Vagina (tissue), 2 donors: Measurements from ENCODE around the gene ARHGAP44.

Experiments used
- POLR2A ChIP-seq, 2 donors: fragments of 450-650 bp; IDR thresholded peaks; one replicate each; pipeline ENCODE4 v1.6.1; 2017; ENCODE audit warnings: antibody characterized with exemption in 2 of 2, mild to moderate bottlenecking in 2 of 2, moderate library complexity in 2 of 2
- POLR2AphosphoS5 ChIP-seq, 2 donors: sonication (generic); formaldehyde crosslinking; IDR thresholded peaks; one replicate each; pipeline ENCODE4 v1.9.0; 2017; ENCODE audit warnings: antibody characterized with exemption in 2 of 2, mild to moderate bottlenecking in 2 of 2, low read depth in 1 of 2; ENCODE audit not compliant: insufficient read depth in 1 of 2
- TF ChIP-seq, protein P1 (sequence below), 3 experiments: fragments of 450-650 bp in 2 of 3; fragments of 200-600 bp in 1 of 3; sonication (generic) in 1 of 3; IDR thresholded peaks; one replicate each; pipeline ENCODE4 v1.5.1; 2017 to 2019; ENCODE audit warnings: antibody characterized with exemption in 3 of 3, mild to moderate bottlenecking in 2 of 3, moderate library complexity in 2 of 3

DNA sequence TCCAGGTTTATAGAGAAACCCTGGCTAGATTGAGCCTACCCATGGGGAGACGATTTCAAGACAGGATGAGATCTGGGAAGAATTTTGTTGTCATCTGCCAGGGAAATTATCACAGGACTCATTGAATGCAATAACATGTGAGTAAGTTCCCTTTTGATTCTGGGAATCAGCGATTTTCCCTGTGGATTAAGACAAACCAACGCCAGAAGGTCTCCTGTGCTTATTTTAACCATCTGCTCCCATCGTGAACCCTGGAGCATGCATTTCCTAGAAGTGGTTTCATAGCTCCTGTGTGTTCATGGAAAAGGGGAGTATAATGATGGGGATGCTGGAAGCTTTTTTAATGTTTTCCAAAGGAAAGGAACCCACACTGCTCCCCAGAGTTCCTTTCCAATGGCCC is 21.0 kb upstream of the ARHGAP44 start:
- TF ChIP-seq, protein P1, sequence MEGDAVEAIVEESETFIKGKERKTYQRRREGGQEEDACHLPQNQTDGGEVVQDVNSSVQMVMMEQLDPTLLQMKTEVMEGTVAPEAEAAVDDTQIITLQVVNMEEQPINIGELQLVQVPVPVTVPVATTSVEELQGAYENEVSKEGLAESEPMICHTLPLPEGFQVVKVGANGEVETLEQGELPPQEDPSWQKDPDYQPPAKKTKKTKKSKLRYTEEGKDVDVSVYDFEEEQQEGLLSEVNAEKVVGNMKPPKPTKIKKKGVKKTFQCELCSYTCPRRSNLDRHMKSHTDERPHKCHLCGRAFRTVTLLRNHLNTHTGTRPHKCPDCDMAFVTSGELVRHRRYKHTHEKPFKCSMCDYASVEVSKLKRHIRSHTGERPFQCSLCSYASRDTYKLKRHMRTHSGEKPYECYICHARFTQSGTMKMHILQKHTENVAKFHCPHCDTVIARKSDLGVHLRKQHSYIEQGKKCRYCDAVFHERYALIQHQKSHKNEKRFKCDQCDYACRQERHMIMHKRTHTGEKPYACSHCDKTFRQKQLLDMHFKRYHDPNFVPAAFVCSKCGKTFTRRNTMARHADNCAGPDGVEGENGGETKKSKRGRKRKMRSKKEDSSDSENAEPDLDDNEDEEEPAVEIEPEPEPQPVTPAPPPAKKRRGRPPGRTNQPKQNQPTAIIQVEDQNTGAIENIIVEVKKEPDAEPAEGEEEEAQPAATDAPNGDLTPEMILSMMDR (IDR thresholded peaks at IDR 0.05), result no peak
- TF ChIP-seq POLR2A (IDR thresholded peaks at IDR 0.05) (no peak), POLR2AphosphoS5 (IDR thresholded peaks at IDR 0.05; ENCODE audit: insufficient read depth in 1 of 2, low read depth in 1 of 2) (no peak)
